KMS-11 (cell line): ENCODE results near the gene CNPY1.

Source experiments
- H2AFZ ChIP-seq: fragments of 200-600 bp; sonication (generic); 2 replicates; pipeline ENCODE4 v1.6.1; 2016; ENCODE audit warnings: antibody characterized with exemption, mixed run types, low read depth
- H3K27ac ChIP-seq: fragments of 200-600 bp; sonication (generic); 2 replicates; pipeline ENCODE4 v1.6.1; 2016; ENCODE audit warnings: mild to moderate bottlenecking, mixed run types
- H3K27me3 ChIP-seq: fragments of 200-600 bp; sonication (generic); 2 replicates; pipeline ENCODE4 v1.6.1; 2017; ENCODE audit warnings: mild to moderate bottlenecking, low read depth, mixed run types, moderate library complexity; ENCODE audit not compliant: insufficient read depth
- H3K36me3 ChIP-seq: fragments of 200-600 bp; sonication (generic); 2 replicates; pipeline ENCODE4 v1.6.1; 2017; ENCODE audit warnings: mild to moderate bottlenecking, mixed run types; ENCODE audit not compliant: insufficient read depth
- H3K4me1 ChIP-seq: fragments of 200-600 bp; sonication (generic); 2 replicates; pipeline ENCODE4 v1.6.1; 2016; ENCODE audit warnings: mild to moderate bottlenecking, low read depth, mixed run types; ENCODE audit not compliant: poor library complexity, severe bottlenecking
- H3K4me2 ChIP-seq: fragments of 200-600 bp; sonication (generic); 2 replicates; pipeline ENCODE4 v1.7.0; 2016; ENCODE audit warnings: mild to moderate bottlenecking, mixed run types
- H3K4me3 ChIP-seq: fragments of 200-600 bp; sonication (generic); IDR thresholded peaks from 2 replicates; pipeline ENCODE4 v1.6.1; 2017; ENCODE audit warnings: low read depth, low read length, mixed read lengths; ENCODE audit not compliant: insufficient read depth
- H3K79me2 ChIP-seq: fragments of 200-600 bp; sonication (generic); 2 replicates; pipeline ENCODE4 v1.6.1; 2016; ENCODE audit warnings: low read depth, mixed run types; ENCODE audit not compliant: insufficient read depth
- H3K9ac ChIP-seq: fragments of 200-600 bp; sonication (generic); 2 replicates; pipeline ENCODE4 v1.6.1; 2016; ENCODE audit warnings: mild to moderate bottlenecking, mixed run types
- H4K20me1 ChIP-seq: fragments of 200-600 bp; sonication (generic); 2 replicates; pipeline ENCODE4 v1.6.1; 2016; ENCODE audit warnings: mild to moderate bottlenecking, mixed run types; ENCODE audit not compliant: insufficient read depth
- TF ChIP-seq, protein P1 (sequence below): fragments of 200-600 bp; sonication (generic); conservative IDR thresholded peaks from 2 replicates; pipeline ENCODE4 v1.6.1; 2017; ENCODE audit warnings: low read depth, mild to moderate bottlenecking, antibody characterized with exemption, low read length, moderate library complexity, mixed read lengths

Gene CNPY1

DNA sequence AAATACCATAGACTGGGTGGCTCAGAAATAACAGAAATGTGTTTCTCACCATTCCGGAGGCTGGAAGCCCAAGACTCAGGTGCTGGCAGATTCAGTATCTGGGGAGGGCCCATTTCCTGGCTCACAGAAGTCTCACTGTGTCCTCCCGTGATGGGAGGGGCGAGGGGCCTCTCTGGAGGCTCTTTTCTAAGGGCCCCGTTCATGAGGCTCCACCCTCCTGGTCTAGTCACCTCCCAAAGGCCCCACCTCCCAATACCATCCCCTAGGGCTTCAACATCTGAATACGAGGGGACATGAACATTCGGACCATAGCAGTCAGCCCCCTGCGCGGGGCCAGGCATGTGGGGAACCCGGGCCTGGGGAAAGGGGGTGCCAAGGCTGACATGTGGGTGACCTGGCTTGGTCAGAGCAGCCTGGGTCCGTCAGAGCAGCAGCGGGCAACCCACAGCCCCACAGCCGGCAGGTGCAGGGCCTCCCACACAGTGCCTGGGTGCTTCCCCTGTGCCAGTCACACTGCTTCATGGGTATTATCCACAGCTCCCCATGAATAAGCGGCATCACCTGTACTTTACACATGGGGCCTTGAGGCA, 13.3 kb upstream of the CNPY1 start:
- Histone ChIP-seq H3K27ac (no peak overlapping the region), H3K4me1 (no peaks in the 10 kb centered on the region), H3K27me3 (peaks cover 12% of the 10 kb centered on the region; the same call in 1 of the 2 replicates), H3K4me3 (no peak overlapping the region), H3K4me2 (no peak overlapping the region), H3K79me2 (no peaks in the 10 kb centered on the region), H3K36me3 (no peaks in the 10 kb centered on the region), H3K9ac (no peak overlapping the region), H2AFZ (no peak overlapping the region), H4K20me1 (no peaks in the 10 kb centered on the region)
- TF ChIP-seq, protein P1, sequence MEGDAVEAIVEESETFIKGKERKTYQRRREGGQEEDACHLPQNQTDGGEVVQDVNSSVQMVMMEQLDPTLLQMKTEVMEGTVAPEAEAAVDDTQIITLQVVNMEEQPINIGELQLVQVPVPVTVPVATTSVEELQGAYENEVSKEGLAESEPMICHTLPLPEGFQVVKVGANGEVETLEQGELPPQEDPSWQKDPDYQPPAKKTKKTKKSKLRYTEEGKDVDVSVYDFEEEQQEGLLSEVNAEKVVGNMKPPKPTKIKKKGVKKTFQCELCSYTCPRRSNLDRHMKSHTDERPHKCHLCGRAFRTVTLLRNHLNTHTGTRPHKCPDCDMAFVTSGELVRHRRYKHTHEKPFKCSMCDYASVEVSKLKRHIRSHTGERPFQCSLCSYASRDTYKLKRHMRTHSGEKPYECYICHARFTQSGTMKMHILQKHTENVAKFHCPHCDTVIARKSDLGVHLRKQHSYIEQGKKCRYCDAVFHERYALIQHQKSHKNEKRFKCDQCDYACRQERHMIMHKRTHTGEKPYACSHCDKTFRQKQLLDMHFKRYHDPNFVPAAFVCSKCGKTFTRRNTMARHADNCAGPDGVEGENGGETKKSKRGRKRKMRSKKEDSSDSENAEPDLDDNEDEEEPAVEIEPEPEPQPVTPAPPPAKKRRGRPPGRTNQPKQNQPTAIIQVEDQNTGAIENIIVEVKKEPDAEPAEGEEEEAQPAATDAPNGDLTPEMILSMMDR = no peak

DNA sequence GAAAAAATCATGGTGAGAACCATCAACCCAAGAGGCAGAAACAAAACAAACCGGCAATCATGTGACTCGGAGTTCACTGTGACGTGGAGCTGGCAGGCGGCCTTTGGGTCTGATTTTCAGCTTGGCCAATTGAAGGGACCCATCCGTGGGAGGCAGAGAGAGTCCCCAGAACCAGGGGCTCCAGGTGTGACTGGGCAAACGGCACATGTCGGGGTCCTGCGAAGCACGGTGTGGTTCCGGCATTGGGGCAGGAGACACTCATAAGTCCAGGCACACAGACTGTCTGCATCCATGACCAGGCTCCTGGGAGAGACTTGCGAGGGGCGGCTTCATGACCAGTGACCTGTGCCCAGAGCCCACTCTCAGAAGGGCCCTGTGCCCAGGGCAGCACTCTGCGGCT, 12.6 kb upstream of the CNPY1 start:
- TF ChIP-seq, protein P1 = no peak

DNA sequence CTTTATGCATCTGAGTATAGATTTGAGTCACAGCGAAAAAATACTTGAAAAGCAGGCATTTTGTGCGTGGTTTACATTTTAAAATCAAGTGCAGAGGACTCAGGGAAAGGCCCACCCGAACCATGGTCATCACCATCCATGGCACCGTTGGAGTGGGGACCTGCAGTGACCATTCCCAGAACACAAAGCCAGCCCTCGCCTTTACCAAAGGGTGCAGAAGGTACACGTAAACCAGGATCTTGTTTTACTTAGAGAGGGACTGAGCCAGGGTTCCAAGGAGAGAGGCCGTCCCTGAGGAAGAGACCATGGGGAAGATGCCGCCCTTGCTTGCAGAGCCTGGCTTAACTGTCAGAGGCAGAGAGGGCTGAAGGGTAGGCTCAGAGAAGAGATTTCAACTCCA, 12.0 kb upstream of the CNPY1 start:
- TF ChIP-seq, protein P1 = no peak
- Histone ChIP-seq H3K36me3 (no peaks in the 10 kb centered on the region), H3K4me2 (no peak overlapping the region), H3K9ac (no peak overlapping the region), H3K27ac (no peak overlapping the region), H4K20me1 (no peaks in the 10 kb centered on the region), H3K79me2 (no peaks in the 10 kb centered on the region), H3K4me1 (no peaks in the 10 kb centered on the region), H3K27me3 (peaks cover 12% of the 10 kb centered on the region; the same call in 1 of the 2 replicates), H3K4me3 (no peak overlapping the region), H2AFZ (no peak overlapping the region)

More for the DNA sequence above, 12.6 kb upstream of the CNPY1 start:
- Histone ChIP-seq H3K27ac (no peak overlapping the region), H2AFZ (no peak overlapping the region), H3K9ac (no peak overlapping the region), H3K36me3 (no peaks in the 10 kb centered on the region), H3K4me2 (no peak overlapping the region), H4K20me1 (no peaks in the 10 kb centered on the region), H3K4me1 (no peaks in the 10 kb centered on the region), H3K4me3 (no peak overlapping the region), H3K79me2 (no peaks in the 10 kb centered on the region), H3K27me3 (peaks cover 12% of the 10 kb centered on the region; the same call in 1 of the 2 replicates)

DNA sequence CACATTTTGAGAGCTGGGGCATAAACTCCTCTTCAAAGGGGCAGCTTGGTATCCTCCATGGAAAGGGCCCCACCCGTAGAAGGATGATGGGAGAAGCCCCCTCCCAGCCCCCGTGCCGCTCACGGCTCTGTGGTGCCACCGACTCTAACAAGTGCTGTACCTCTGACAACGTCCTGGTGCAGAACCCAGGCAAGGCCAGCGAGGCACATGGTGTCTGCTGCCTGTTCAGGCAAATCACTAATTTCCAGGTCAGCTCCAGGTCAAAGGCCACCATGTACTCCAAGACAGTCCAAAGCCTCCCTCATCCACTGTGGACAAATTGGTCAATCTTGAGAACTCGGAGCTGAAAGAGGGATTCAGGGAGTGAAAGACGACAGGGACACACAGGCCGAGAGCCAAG, 11.4 kb upstream of the CNPY1 start:
- H4K20me1 ChIP-seq = no peaks in the 10 kb centered on the region
- no peaks in the 10 kb centered on the region for H3K79me2 ChIP-seq
- H3K27ac ChIP-seq = no peak overlapping the region
- no peak overlapping the region for H3K4me2 ChIP-seq
- H3K9ac ChIP-seq = no peak overlapping the region
- H3K4me1 ChIP-seq = no peaks in the 10 kb centered on the region
- no peaks in the 10 kb centered on the region for H3K36me3 ChIP-seq
- no peak overlapping the region for H3K4me3 ChIP-seq
- H2AFZ ChIP-seq = no peak overlapping the region
- TF ChIP-seq, protein P1 = no peak
- H3K27me3 ChIP-seq = peaks cover 12% of the 10 kb centered on the region; the same call in 1 of the 2 replicates
